Transverse colon (tissue), 4 donors: ENCODE measurements around the gene C1QTNF9B. TPM values are rescaled to one million over a fixed set of nuclear protein-coding genes. Genes with fewer than 3 reads are reported as not detected.

Source experiments
- DNase-seq: peaks from one replicate; pipeline ENCODE4 v3.0.0-alpha.2; 2019
- H3K27ac ChIP-seq, 4 donors: fragments of 200-600 bp; sonication (generic); 2 replicates each; pipeline ENCODE4 v1.5.1; 2016 to 2018; ENCODE audit warnings: inconsistent platforms in 4 of 4
- H3K27me3 ChIP-seq: fragments of 200-600 bp; sonication (generic); 2 replicates; pipeline ENCODE4 v1.5.1; 2017; ENCODE audit warnings: inconsistent platforms
- H3K36me3 ChIP-seq, 4 donors: fragments of 200-600 bp; sonication (generic); 2 replicates each; pipeline ENCODE4 v1.5.1; 2017 to 2019; ENCODE audit warnings: inconsistent platforms in 4 of 4
- H3K4me1 ChIP-seq, 4 donors: fragments of 200-600 bp; sonication (generic); 2 replicates each; pipeline ENCODE4 v1.5.1; 2017 to 2020; ENCODE audit warnings: inconsistent platforms in 4 of 4
- H3K4me3 ChIP-seq, 4 donors: fragments of 200-600 bp; sonication (generic); 1 replicate in 1 of 4; 2 replicates in 3 of 4; pipeline versions ENCODE4 v1.5.1 to v1.6.1; 2017 to 2019; ENCODE audit warnings: inconsistent platforms in 4 of 4
- H3K9me3 ChIP-seq, 2 donors: fragments of 200-600 bp; sonication (generic); 2 replicates each; pipeline ENCODE4 v1.5.1; 2017 to 2019; ENCODE audit warnings: inconsistent platforms in 2 of 2
- EP300 ChIP-seq: sonication (generic); formaldehyde crosslinking; IDR thresholded peaks from one replicate; pipeline ENCODE4 v1.6.1; 2017; ENCODE audit warnings: antibody characterized with exemption, low read depth
- POLR2A ChIP-seq: fragments of 450-650 bp; IDR thresholded peaks from one replicate; pipeline ENCODE4 v1.6.1; 2016; ENCODE audit warnings: antibody characterized with exemption, mild to moderate bottlenecking, moderate library complexity
- POLR2AphosphoS5 ChIP-seq, 3 donors: sonication (generic); formaldehyde crosslinking; IDR thresholded peaks; one replicate each; pipeline ENCODE4 v1.6.1; 2016; ENCODE audit warnings: antibody characterized with exemption in 3 of 3
- WGBS, 2 donors: methylation state at CpG; one replicate each; pipeline ENCODE4 v1.1.5; 2018; ENCODE audit warnings: low coverage in 1 of 2; 5-methylcytosine and 5-hydroxymethylcytosine counted together
- in situ Hi-C, 4 donors: fragments of 200-750 bp; cut with MboI; loops; one replicate each; pipeline versions ENCODE4 v1.15.0 to v1.15.1; 2017; ENCODE audit warnings: low sequenced_read_pairs in 3 of 4, low pct_ligation_motif_present in 1 of 4, low pct_unique_long_range_greater_than_20kb in 1 of 4
- intact Hi-C: fragments of 100-400 bp; cut with DNase I; formaldehyde crosslinking; loops from one replicate; pipeline ENCODE4 v1.15.1; 2023; ENCODE audit warnings: low total_unique reads
- total RNA-seq, 4 donors: library from RNA; depleted of rRNA; stranded (reverse); fragments of >200 nt; gene quantifications; one replicate each; pipeline ENCODE4 v1.1.0, GENCODE V29; 2016
- TF ChIP-seq, protein P1 (sequence below), 5 experiments: fragments of 200-600 bp in 3 of 5; fragments of 450-650 bp in 2 of 5; sonication (generic) in 3 of 5; IDR thresholded peaks; 1 replicate in 2 of 5; 2 replicates in 3 of 5; pipeline ENCODE4 v1.5.1; 2016 to 2017; ENCODE audit warnings: antibody characterized with exemption in 5 of 5, inconsistent platforms in 3 of 5, mild to moderate bottlenecking in 2 of 5, moderate library complexity in 1 of 5

C1QTNF9B gene
- total RNA-seq, 4 donors from 2014 or later, result not detected

DNA sequence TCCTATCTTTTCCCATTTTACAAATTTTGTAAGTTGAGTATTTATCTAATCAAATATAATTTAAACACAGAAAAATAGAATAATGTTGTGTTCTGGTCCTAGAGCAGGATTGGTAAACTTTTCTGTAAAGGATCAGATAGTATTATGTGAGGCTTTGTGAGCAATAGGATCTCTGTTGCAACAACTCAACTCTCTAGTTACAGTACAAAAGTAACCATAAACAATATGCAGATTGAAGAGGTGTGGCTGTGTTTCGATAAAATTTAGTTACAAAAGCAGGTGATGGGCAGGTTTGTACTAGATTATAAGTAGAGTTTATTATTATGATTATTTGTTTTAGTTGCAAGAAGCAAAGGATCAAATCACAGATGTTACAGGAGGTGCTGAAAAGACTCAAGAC is 15.2 kb upstream of the C1QTNF9B start:
- Histone ChIP-seq H3K4me3 (no peak overlapping the region), H3K27me3 (peaks cover 25% of the 10 kb centered on the region), H3K36me3 (no peaks in the 10 kb centered on the region), H3K9me3 (no peaks in the 10 kb centered on the region), H3K4me1 (peaks cover 0 to 6% (median 0%) of the 10 kb centered on the region in 4 donors), H3K27ac (no peak overlapping the region)
- TF ChIP-seq POLR2A (no peak), EP300 (no peak), POLR2AphosphoS5 (IDR thresholded peaks at IDR 0.05) (no peak)
- TF ChIP-seq, protein P1, sequence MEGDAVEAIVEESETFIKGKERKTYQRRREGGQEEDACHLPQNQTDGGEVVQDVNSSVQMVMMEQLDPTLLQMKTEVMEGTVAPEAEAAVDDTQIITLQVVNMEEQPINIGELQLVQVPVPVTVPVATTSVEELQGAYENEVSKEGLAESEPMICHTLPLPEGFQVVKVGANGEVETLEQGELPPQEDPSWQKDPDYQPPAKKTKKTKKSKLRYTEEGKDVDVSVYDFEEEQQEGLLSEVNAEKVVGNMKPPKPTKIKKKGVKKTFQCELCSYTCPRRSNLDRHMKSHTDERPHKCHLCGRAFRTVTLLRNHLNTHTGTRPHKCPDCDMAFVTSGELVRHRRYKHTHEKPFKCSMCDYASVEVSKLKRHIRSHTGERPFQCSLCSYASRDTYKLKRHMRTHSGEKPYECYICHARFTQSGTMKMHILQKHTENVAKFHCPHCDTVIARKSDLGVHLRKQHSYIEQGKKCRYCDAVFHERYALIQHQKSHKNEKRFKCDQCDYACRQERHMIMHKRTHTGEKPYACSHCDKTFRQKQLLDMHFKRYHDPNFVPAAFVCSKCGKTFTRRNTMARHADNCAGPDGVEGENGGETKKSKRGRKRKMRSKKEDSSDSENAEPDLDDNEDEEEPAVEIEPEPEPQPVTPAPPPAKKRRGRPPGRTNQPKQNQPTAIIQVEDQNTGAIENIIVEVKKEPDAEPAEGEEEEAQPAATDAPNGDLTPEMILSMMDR (IDR thresholded peaks at IDR 0.05), result no peak
- in situ Hi-C loops (no loop called here), intact Hi-C loops (no loop called here)
- DNase-seq, result no peak
- 48 to 64% methylated on average over 1 of the region's 1 CpG for WGBS, 2 donors

DNA sequence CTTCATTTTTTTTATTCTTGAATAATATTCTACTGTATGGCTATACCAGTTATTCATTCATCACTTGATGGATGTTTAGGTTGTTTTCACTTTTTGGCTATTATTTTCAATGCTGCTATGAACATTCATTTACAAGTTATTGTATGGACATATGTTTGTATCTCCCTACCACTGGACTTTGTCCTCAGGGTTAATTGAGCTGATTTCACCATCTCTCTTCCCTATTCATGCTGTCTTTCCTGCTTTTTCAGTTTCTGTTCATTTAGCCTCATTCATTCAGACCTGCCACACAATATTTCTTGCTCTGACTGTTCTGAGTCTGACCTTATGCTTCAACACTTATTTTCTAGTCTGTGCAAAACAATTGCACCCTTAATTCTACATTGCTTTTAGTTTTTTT is 12.3 kb upstream of the C1QTNF9B start:
- in situ Hi-C loops, result no loop called here
- H3K4me1 ChIP-seq, result peaks cover 0 to 6% (median 0%) of the 10 kb centered on the region in 4 donors
- no peaks in the 10 kb centered on the region for H3K9me3 ChIP-seq
- H3K27ac ChIP-seq, result no peak overlapping the region
- peaks cover 7% of the 10 kb centered on the region for H3K27me3 ChIP-seq
- H3K4me3 ChIP-seq, result no peak overlapping the region
- no peak for TF ChIP-seq POLR2A
- TF ChIP-seq, protein P1 (IDR thresholded peaks at IDR 0.05), result no peak
- TF ChIP-seq POLR2AphosphoS5 (IDR thresholded peaks at IDR 0.05), result no peak
- TF ChIP-seq EP300, result no peak
- H3K36me3 ChIP-seq, result no peaks in the 10 kb centered on the region
- DNase-seq, result no peak
- intact Hi-C loops, result no loop called here

DNA sequence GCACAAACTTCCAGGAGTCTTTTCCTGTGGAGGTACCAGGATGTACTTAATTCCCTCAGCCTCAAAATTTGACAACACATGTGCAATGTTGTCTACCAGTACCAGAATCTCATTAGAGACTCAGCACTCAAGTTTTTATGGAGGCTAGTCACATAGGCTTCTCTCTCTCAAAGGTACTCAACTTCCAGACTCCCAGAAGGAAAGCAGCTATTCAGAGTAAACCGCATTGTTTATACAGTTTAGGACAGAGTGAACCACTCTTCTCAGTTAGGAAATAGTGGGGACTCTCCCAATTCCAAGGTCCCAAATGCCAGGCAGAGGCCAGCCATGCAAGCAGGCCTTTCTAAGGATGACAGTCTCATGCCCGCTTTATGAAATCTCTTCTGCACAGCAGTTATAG is 8.5 kb upstream of the C1QTNF9B start:
- H3K4me3 ChIP-seq, result no peak overlapping the region
- no peak overlapping the region for H3K27ac ChIP-seq
- H3K27me3 ChIP-seq, result peaks cover 46% of the 10 kb centered on the region
- WGBS, 2 donors, result 79 to 81% methylated on average over 2 of the region's 2 CpGs
- TF ChIP-seq POLR2A, result no peak
- no peak for DNase-seq
- intact Hi-C loops, result no loop called here
- peaks cover 4 to 13% (median 5%) of the 10 kb centered on the region in 4 donors for H3K4me1 ChIP-seq
- no peaks in the 10 kb centered on the region for H3K36me3 ChIP-seq
- no peaks in the 10 kb centered on the region for H3K9me3 ChIP-seq
- in situ Hi-C loops, result no loop called here

DNA sequence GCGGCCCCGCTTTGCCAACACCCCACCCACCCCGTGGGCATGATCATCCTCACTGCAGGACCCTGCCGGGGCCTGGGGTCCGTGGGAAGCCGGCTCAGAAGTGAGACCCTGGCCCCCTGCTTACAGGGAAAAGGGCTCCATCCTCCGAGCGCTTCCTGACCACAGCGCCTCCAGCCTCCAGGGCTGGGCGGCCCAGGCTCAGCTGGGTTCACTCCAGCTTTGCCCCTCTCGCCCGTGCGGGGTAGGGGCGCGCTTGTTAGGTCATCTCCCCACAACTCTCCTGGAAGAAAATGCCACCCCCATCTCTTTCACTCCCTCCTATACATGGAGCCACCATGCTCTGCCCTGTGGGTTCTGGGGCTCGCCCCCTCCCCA is 6.6 kb upstream of the C1QTNF9B start:
- Histone ChIP-seq H3K27ac (no peak overlapping the region), H3K4me1 (peaks cover 4 to 6% (median 5%) of the 10 kb centered on the region in 4 donors), H3K36me3 (no peaks in the 10 kb centered on the region), H3K27me3 (peaks cover 46% of the 10 kb centered on the region), H3K9me3 (no peaks in the 10 kb centered on the region), H3K4me3 (no peak overlapping the region)
- in situ Hi-C loops (no loop called here), intact Hi-C loops (no loop called here)
- DNase-seq, result no peak
- 61% methylated on average over 16 of the region's 16 CpGs; no CpG with 5 or more reads in 1 of the 2 donors for whole genome bisulfite sequencing, 2 donors
- no peak for TF ChIP-seq EP300

DNA sequence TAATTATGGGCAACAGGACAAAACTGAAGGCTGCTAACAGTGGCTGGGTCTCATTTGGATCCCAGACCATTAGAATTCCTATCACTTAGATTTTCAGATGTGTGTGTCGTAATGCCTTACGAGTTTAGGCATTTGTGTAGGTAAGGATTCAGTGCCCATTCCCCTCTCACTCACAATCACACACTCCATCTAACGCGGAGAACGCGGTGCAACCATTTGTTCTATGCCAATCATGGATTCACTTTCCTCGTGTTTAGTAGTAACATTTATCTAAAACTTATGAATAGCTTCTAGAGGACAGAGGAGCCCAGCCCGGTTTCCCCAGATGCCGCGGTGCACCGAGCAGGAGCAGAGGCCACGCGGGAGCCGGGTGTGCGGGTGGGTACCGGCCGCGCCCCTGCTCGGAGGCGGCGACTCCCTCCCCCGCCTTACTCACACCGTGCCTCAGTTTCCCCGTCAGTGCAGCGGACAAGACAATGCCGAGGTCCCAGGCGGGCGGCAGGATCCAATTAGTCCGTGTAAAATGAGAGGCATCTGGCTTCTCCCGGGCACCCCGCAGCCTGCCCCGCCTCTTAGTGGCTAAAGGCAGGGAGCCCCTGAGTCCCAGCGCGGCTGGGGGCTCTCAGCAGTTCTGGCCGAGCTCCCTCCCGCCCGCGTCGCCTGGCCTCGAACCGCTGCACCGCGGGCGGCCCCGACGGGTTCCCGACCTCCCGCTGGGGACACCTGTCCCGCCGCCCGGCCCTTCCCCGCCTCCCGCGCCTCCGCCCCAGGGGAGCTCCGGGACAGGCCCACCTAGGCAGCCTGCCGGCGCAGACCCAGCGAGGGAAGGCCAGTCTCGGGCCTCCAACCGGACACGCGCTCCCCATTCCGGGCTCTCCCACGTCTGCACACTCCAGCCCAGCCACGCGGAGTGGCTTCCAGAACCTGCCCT is 5.9 kb upstream of the C1QTNF9B start:
- TF ChIP-seq, protein P1 (IDR thresholded peaks at IDR 0.05), result no peak
- TF ChIP-seq EP300, result no peak
- no peak for TF ChIP-seq POLR2A
- no peak for TF ChIP-seq POLR2AphosphoS5 (IDR thresholded peaks at IDR 0.05)

More for the DNA sequence above, 5.9 kb upstream of the C1QTNF9B start:
- H3K36me3 ChIP-seq, result no peaks in the 10 kb centered on the region
- H3K4me1 ChIP-seq, result peaks cover 4 to 6% (median 5%) of the 10 kb centered on the region in 4 donors
- H3K9me3 ChIP-seq, result no peaks in the 10 kb centered on the region
- H3K27ac ChIP-seq, result no peak overlapping the region
- peak overlapping the region in 1 of 4 donors; percentile 17 for H3K4me3 ChIP-seq
- in situ Hi-C loops (no loop called here), intact Hi-C loops (no loop called here)
- 29 to 63% methylated on average over 5 to 38 of the region's 67 CpGs for WGBS, 2 donors
- H3K27me3 ChIP-seq, result peaks cover 46% of the 10 kb centered on the region
- DNase-seq, result no peak
